GM12878 (cell line): Measurements from ENCODE around the gene HNRNPDL. TPM values are rescaled to one million over a fixed set of nuclear protein-coding genes. Genes with fewer than 3 reads are reported as not detected.

ENCODE experiments used
- ATAC-seq: fragments of 200-7000 bp; cut with Tn5 transposase; 3 replicates; pipeline ENCODE4 v1.9.1; 2020; ENCODE audit warnings: mild to moderate bottlenecking, moderate library complexity
- BruUV-seq: library from RNA; stranded (reverse); fragments of 400-500 nt; replicated peaks from 2 replicates; lab custom pipeline; 2021; lab: Mats Ljungman, UMichigan
- CTCF ChIA-PET: fragments of 300-600 bp; sonication (Branson Sonifier 250); formaldehyde crosslinking; extraction: SDS; loops from one replicate; lab custom pipeline; 2021; ENCODE audit warnings: inconsistent platforms; lab: Yijun Ruan, JAX
- POLR2A ChIA-PET: fragments of 350-600 bp; formaldehyde crosslinking; extraction: SDS; loops from one replicate; lab custom pipeline; 2021; ENCODE audit warnings: inconsistent platforms; lab: Charles Lee
- RAD21 ChIA-PET: fragments of 300-600 bp; sonication (Branson Sonifier 250); formaldehyde crosslinking; loops from one replicate; lab custom pipeline; 2023; ENCODE audit warnings: antibody characterized with exemption; ENCODE audit not compliant: unreplicated experiment; lab: Charles Lee
- SMC1A ChIA-PET: fragments of 300-600 bp; sonication (Branson Sonifier 250); formaldehyde crosslinking; loops from one replicate; lab custom pipeline; 2023; ENCODE audit not compliant: unreplicated experiment, uncharacterized antibody; lab: Charles Lee
- DNase-seq: peaks from one replicate; pipeline ENCODE4 v3.0.0-alpha.2; 2011; ENCODE audit warnings: low read depth, low spot score
- FAIRE-seq: peaks from 3 replicates; lab custom pipeline; 2011; peaks lifted over from hg19 to GRCh38; lab: Jason Lieb, UNC
- H2AFZ ChIP-seq: 2 replicates; pipeline ENCODE4 v1.6.0; 2011; ENCODE audit warnings: low read depth, low read length, control low read depth; ENCODE audit not compliant: control insufficient read depth
- H3K27ac ChIP-seq: 2 replicates; pipeline ENCODE4 v1.5.1; 2011; ENCODE audit warnings: control low read depth; ENCODE audit not compliant: control insufficient read depth, insufficient read depth
- H3K27me3 ChIP-seq, 2 experiments: replicated peaks in 1 of 2; 2 replicates each; pipeline versions ENCODE4 v1.6.0 to v1.6.1; 2011; ENCODE audit warnings: low read length in 1 of 2; ENCODE audit not compliant: control insufficient read depth in 2 of 2, insufficient read depth in 2 of 2
- H3K36me3 ChIP-seq, 2 experiments: 2 replicates each; pipeline ENCODE4 v1.5.1; 2011; ENCODE audit warnings: low read length in 1 of 2; ENCODE audit not compliant: control insufficient read depth in 2 of 2, insufficient read depth in 2 of 2
- H3K4me1 ChIP-seq: 2 replicates; pipeline ENCODE4 v1.6.1; 2011; ENCODE audit warnings: mild to moderate bottlenecking, low read length, moderate library complexity, mixed read lengths; ENCODE audit not compliant: control insufficient read depth, insufficient read depth
- H3K4me2 ChIP-seq: 2 replicates; pipeline ENCODE4 v1.6.0; 2011; ENCODE audit warnings: control low read depth; ENCODE audit not compliant: control insufficient read depth, insufficient read depth
- H3K4me3 ChIP-seq: fragments of 200-600 bp; sonication (generic); 2 replicates; pipeline ENCODE4 v1.5.1; 2016
- H3K79me2 ChIP-seq: 2 replicates; pipeline ENCODE4 v1.6.0; 2011; ENCODE audit warnings: low read length; ENCODE audit not compliant: control insufficient read depth, insufficient read depth
- H3K9ac ChIP-seq: 2 replicates; pipeline ENCODE4 v1.8.0; 2011; ENCODE audit warnings: low read length, control low read depth, mixed read lengths; ENCODE audit not compliant: control insufficient read depth, insufficient read depth
- H3K9me3 ChIP-seq: replicated peaks from 3 replicates; pipeline ENCODE4 v1.5.1; 2011; ENCODE audit warnings: mild to moderate bottlenecking, low read length; ENCODE audit not compliant: control insufficient read depth, insufficient read depth
- H4K20me1 ChIP-seq: 2 replicates; pipeline ENCODE4 v1.6.0; 2011; ENCODE audit not compliant: control insufficient read depth, insufficient read depth
- ATF2 ChIP-seq: IDR thresholded peaks from 2 replicates; pipeline ENCODE4 v1.6.1; 2012; ENCODE audit warnings: low read length, inconsistent platforms
- BACH1 ChIP-seq: fragments of 450-650 bp; IDR thresholded peaks from 2 replicates; pipeline ENCODE4 v1.6.1; 2017; ENCODE audit warnings: mild to moderate bottlenecking, borderline replicate concordance
- CBFB ChIP-seq: IDR thresholded peaks from 2 replicates; pipeline ENCODE4 v1.6.1; 2016; ENCODE audit warnings: antibody characterized with exemption, low read depth
- CEBPZ ChIP-seq: fragments of 150-350 bp; IDR thresholded peaks from 2 replicates; pipeline ENCODE4 v1.6.1; 2016; ENCODE audit warnings: low read depth, low read length
- KDM1A ChIP-seq: fragments of 200-600 bp; sonication (generic); IDR thresholded peaks from 2 replicates; pipeline ENCODE4 v1.6.1; 2016; ENCODE audit warnings: borderline replicate concordance
- MXI1 ChIP-seq: fragments of 150-350 bp; IDR thresholded peaks from 2 replicates; pipeline ENCODE4 v1.6.1; 2011; ENCODE audit warnings: low read depth, mild to moderate bottlenecking, inconsistent platforms, low read length, improper control_type of control experiment
- PBX3 ChIP-seq: IDR thresholded peaks from 2 replicates; pipeline ENCODE4 v1.6.1; 2011; ENCODE audit warnings: mild to moderate bottlenecking, low read depth, low read length, moderate library complexity; ENCODE audit not compliant: insufficient replicate concordance
- RELB ChIP-seq: fragments of 450-650 bp; IDR thresholded peaks from 2 replicates; pipeline ENCODE4 v1.6.1; 2017; ENCODE audit warnings: low read depth, mild to moderate bottlenecking, moderate library complexity
- STAT1 ChIP-seq: fragments of 450-650 bp; conservative IDR thresholded peaks from 2 replicates; pipeline ENCODE4 v1.6.1; 2014; ENCODE audit warnings: antibody characterized with exemption, mild to moderate bottlenecking
- TCF12 ChIP-seq: IDR thresholded peaks from 2 replicates; pipeline ENCODE4 v1.6.1; 2011; ENCODE audit warnings: low read depth, mild to moderate bottlenecking, low read length
- TCF3 ChIP-seq: IDR thresholded peaks from 2 replicates; pipeline ENCODE4 v1.6.1; 2012; ENCODE audit warnings: low read depth, mild to moderate bottlenecking, low read length, borderline replicate concordance; ENCODE audit not compliant: insufficient read depth
- ZNF622 ChIP-seq: fragments of 450-650 bp; IDR thresholded peaks from 2 replicates; pipeline ENCODE4 v1.6.1; 2017; ENCODE audit warnings: mild to moderate bottlenecking, inconsistent platforms
- whole genome bisulfite sequencing: methylation state at CpG from one replicate; pipeline ENCODE4 v1.1.6; 2016; ENCODE audit warnings: low lambda C conversion rate; ENCODE audit not compliant: insufficient replicate concordance, insufficient coverage; ENCODE audit errors: missing lambda C conversion rate; 5-methylcytosine and 5-hydroxymethylcytosine counted together
- in situ Hi-C: fragments of 300-500 bp; cut with MboI; formaldehyde crosslinking; loops from 9 replicates; pipeline ENCODE4 v1.14.3; 2018; ENCODE audit warnings: mixed read lengths
- intact Hi-C: fragments of 100-400 bp; cut with micrococcal nuclease; formaldehyde crosslinking; loops from one replicate; pipeline ENCODE4 v1.14.2; 2022; ENCODE audit not compliant: unreplicated experiment
- polyA plus RNA-seq, 11 experiments: library from polyadenylated mRNA; depleted of rRNA in 4 of 11; unstranded in 6 of 11; stranded (reverse) in 5 of 11; fragments of >200 nt; fragmentation: Nextera tagmentation in 4 of 11; fragmentation: Illumina TruSeq in 1 of 11; extraction: Ambion mirVana in 4 of 11; extraction: Trizol in 1 of 11; gene quantifications; 1 replicate in 1 of 11; 2 replicates in 10 of 11; pipeline versions ENCODE4 v1.2.1 to v1.2.3, GENCODE V29; 2011 to 2016; ENCODE audit warnings: inconsistent platforms in 2 of 11, missing spikeins in 2 of 11, low read depth in 1 of 11
- total RNA-seq, 4 experiments: library from RNA; depleted of rRNA in 3 of 4; stranded (reverse); fragments of >200 nt in 3 of 4; fragmentation: Illumina TruSeq in 1 of 4; extraction: Trizol in 1 of 4; gene quantifications; 2 replicates each; pipeline versions ENCODE4 v1.2.1 to v1.2.3, GENCODE V29; 2013 to 2021

Gene HNRNPDL
- total and polyA plus RNA-seq, 10 of the 15 experiments (the other 5 are each of a cell fraction or from before 2014, with no cell fraction given), result 217 to 510 (median 345) TPM

GRCh38 chr4:82428969-82429727 lies 1.1 kb downstream of the HNRNPDL start (continued):
- no peak for TF ChIP-seq ZNF622
- TF ChIP-seq CEBPZ, result no peak
- TF ChIP-seq KDM1A, result no peak
- TF ChIP-seq CBFB, result peak; percentile 78

GRCh38 chr4:82428526-82428968 lies 1.7 kb downstream of the HNRNPDL start:
- Histone ChIP-seq H3K9ac (peak overlapping the region; percentile 99), H3K4me3 (peak overlapping the region; percentile 97), H2AFZ (no peak overlapping the region), H3K4me1 (peaks cover 3% of the 10 kb centered on the region; the same call in 1 of the 2 replicates), H3K9me3 (no peaks in the 10 kb centered on the region), H3K4me2 (peak overlapping the region; percentile 61), H3K79me2 (peaks cover 77% of the 10 kb centered on the region), H3K27me3 (no peaks in the 10 kb centered on the region), H3K36me3 (peaks cover 2 to 20% of the 10 kb centered on the region in 2 experiments), H4K20me1 (peaks cover 16% of the 10 kb centered on the region), H3K27ac (peak overlapping the region; percentile 98)
- no peak for ATAC-seq
- no peak for DNase-seq
- under 1% methylated on average over 14 of the region's 14 CpGs for WGBS
- ChIA-PET SMC1A (interaction anchor here (0.8 to 3.1 kb wide), 7 partner anchors 10 to 68 kb away, joined by 3 to 12 read pairs (median 5); no protein-coding TSS in a partner anchor), CTCF (interaction anchor here (0.6 to 2.6 kb wide), 12 partner anchors 10 to 437 kb away, joined by 3 to 19 read pairs (median 4); partner anchors contain the start of gene HNRNPD), RAD21 (interaction anchor here (0.8 to 2.4 kb wide), 4 partner anchors 12 to 68 kb away, joined by 3 to 10 read pairs (median 5); no protein-coding TSS in a partner anchor), POLR2A (interaction anchor here (0.6 to 2.3 kb wide), 10 partner anchors 9 to 66 kb away, joined by 3 to 18 read pairs (median 4); partner anchors contain the start of gene HNRNPD)
- intact Hi-C loops, result loop anchor here (2.0 to 10.0 kb wide), 2 partner anchors 144 to 606 kb away; partner anchors contain the start of gene COPS4
- FAIRE-seq, result no peak
- in situ Hi-C loops, result loop anchor here (10.0 kb wide), 1 partner anchor 54 kb away; the partner anchor contains the start of gene HNRNPD
- no TSS peak for BruUV-seq
- TF ChIP-seq TCF3 (0 out of 2 replicates have a peak, but pooled peaks have one; percentile 34), MXI1 (peak; percentile 86; the same call in 1 of the 2 replicates), BACH1 (peak; percentile 14; the same call in 1 of the 2 replicates), STAT1 (no peak), ATF2 (no peak; the same call in 1 of the 2 replicates), RELB (0 out of 2 replicates have a peak, but pooled peaks have one; percentile 7), PBX3 (peak; percentile 9), TCF12 (0 out of 2 replicates have a peak, but pooled peaks have one; percentile 67)
